ENCODE results near the gene SLC35F4. TPM values are rescaled to one million over a fixed set of nuclear protein-coding genes. Genes with fewer than 3 reads are reported as not detected.
"Not testable (repeated sequence)": the region's sequence is repeated elsewhere in the genome, so short reads cannot be mapped to it uniquely, and the experiment has no call there.

Gene SLC35F4
- total RNA-seq, 1 donor from 2014 or later, result not detected

DNA sequence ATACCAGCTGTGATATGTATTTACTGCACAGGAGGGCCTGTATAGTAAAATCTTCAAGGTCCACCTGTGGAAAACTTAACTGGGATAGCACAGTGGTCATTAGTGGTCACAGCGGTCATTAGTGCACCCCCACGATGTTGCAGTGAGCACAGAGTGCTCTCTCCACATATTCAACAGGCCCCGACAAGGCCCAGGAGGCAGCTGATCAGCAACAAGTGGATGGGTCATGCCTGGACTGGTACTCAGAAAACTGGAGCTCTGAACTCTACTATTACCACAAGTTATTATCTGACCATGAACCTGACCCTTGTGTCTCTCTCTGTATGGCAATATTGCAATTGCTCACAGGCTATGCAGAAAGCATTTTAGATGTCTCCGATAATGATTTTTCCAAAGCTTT lies 129.5 kb downstream of the SLC35F4 start:
- TF ChIP-seq, protein P1, sequence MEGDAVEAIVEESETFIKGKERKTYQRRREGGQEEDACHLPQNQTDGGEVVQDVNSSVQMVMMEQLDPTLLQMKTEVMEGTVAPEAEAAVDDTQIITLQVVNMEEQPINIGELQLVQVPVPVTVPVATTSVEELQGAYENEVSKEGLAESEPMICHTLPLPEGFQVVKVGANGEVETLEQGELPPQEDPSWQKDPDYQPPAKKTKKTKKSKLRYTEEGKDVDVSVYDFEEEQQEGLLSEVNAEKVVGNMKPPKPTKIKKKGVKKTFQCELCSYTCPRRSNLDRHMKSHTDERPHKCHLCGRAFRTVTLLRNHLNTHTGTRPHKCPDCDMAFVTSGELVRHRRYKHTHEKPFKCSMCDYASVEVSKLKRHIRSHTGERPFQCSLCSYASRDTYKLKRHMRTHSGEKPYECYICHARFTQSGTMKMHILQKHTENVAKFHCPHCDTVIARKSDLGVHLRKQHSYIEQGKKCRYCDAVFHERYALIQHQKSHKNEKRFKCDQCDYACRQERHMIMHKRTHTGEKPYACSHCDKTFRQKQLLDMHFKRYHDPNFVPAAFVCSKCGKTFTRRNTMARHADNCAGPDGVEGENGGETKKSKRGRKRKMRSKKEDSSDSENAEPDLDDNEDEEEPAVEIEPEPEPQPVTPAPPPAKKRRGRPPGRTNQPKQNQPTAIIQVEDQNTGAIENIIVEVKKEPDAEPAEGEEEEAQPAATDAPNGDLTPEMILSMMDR (conservative IDR thresholded peaks at IDR 0.05; ENCODE audit: low read depth, low read length), result no peak

DNA sequence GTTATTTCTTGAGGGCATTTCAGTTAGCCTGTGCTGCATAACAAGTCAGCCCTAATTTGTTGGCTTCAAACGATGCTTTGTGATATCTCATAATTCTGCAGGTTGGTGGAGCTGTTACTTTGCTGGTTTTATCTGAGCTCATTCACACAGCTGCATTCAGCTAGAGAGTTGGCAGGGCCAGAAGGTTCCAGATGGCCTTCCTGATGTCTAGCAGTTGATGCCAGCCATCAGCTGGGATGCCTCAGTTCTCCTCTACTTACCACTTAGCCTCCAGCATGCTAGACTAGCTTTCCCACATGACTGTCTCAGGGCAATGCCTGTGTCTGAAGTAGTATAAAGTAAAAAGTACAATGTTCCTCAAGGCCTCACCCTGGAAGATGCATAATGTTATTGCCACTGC lies 130.6 kb downstream of the SLC35F4 start:
- H3K4me3 ChIP-seq (ENCODE audit: low read depth, low read length), result no peak overlapping the region
- TF ChIP-seq, protein P1 (conservative IDR thresholded peaks at IDR 0.05; ENCODE audit: low read depth, low read length), result no peak
- no peak for DNase-seq (ENCODE audit: low read depth)

More for the DNA sequence above, 129.5 kb downstream of the SLC35F4 start:
- DNase-seq (ENCODE audit: low read depth), result no peak
- no peak overlapping the region for H3K4me3 ChIP-seq (ENCODE audit: low read depth, low read length)

DNA sequence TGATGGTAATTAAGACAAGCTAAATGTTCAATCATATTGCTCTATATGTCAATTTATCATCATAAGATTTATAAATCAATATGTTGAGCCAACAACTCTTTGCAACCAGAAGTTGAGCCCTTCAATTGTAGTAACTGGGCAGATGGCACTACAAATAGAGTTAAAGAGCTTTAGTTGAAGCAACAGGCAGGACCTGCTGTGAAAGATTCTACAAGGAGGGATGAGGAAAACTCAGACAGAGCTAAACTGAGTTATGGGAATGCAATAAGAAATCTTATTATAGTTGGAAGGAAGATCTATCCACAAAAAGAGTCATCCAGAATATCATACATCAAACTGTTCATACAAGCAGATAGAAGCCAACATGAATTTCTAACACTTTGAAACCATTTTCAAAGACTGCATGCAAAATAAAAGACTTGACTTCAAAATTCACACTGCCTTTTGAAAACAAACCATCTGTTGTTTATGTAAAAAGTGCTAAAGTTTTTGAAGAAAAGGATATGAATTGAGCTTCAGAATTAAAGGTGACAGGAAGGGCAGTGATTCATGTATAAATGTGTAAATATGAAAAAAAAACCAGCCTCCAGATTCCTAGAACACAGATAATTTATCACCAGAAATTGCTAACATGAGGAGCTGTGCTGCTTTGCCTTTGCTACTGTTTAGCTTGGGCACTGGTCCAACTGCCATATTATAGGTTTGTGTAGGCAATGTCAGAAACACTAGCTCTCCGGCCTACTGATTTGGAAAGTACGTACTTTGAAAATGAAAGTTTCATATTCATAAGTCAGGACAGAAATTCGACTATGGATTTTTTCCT lies 133.2 kb downstream of the SLC35F4 start:
- H3K4me3 ChIP-seq (ENCODE audit: low read depth, low read length), result no peak overlapping the region
- DNase-seq (ENCODE audit: low read depth), result no peak
- TF ChIP-seq, protein P1 (conservative IDR thresholded peaks at IDR 0.05; ENCODE audit: low read depth, low read length), result no peak

DNA sequence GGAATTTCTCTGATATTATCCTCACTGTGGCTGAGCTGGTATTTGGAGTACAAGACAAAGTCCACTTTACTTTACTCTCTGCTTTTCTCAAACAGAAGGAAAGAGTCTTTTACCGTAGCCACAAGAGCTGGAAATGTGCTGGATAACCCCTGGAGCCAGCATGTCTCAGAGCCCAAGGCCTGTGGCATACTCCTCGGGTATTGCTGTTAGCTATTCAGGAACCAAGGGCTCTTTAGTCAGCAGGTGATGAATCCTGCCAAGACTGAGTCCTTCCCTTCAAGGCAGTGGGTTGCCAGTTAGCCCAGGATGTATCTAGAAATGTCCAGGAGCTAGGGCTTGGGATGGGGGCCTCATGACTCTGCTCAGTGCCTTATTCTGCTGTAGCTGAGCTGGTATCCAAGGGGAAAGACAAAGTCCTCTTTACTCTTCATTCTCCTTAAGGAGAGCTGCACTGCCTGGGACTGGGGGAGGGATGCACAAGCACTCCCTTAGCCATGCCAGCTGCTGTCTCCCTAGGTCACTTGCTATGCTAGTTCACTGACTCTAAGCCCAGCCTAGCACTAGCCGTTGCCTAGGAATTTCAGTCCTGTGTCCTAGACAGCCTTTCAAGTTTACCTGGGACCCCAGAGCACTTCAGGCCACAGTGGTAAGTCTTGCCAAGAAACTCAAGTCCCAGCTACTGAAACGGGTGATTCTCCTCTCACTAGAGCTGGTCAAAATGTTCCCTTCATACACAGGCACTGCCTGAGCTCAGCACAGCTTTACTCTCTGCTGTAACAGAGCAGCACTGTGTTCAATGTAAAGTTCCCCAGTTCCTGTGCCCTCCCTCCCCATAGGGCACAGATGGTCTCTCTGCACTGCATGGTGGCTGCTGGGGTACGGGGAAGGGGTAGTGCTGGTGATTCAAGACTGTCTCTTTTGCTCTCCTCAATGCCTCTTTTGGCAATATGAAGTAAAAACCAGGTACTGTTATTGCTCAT lies 136.4 kb downstream of the SLC35F4 start:
- TF ChIP-seq, protein P1 (conservative IDR thresholded peaks at IDR 0.05; ENCODE audit: low read depth, low read length), result no peak
- H3K4me3 ChIP-seq (ENCODE audit: low read depth, low read length), result no peak overlapping the region
- DNase-seq (ENCODE audit: low read depth), result no peak

DNA sequence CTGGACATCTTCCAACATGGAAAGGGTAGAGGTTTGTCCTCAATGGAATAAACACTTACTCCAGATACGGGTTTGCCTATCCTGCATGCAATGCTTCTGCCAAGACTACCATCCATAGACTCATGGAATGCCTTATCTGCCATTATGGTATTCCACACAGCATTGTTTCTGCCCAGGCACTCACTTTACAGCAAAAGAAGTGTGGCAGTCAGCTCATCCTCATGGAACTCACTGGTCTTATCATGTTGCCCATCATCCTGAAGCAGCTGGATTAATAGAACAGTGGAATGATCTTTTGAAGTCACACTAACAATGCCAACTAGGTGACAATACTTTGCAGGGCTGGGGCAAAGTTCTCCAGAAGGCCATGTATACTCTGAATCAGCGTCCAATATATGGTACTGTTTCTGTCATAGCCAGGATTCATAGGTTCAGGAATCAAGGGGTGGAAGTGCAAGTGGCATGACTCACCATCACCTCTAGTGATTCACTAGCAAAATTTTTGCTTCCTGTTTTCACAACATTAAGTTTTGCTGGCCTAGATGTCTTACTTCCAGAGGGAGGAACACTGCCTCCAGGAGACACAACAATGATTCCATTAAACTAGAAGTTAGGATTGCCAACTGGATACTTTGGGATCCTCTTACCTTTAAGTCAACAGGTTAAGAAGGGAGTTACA lies 140.4 kb downstream of the SLC35F4 start:
- H3K4me3 ChIP-seq (ENCODE audit: low read depth, low read length), result no peak overlapping the region
- DNase-seq (ENCODE audit: low read depth), result peak; percentile 79

DNA sequence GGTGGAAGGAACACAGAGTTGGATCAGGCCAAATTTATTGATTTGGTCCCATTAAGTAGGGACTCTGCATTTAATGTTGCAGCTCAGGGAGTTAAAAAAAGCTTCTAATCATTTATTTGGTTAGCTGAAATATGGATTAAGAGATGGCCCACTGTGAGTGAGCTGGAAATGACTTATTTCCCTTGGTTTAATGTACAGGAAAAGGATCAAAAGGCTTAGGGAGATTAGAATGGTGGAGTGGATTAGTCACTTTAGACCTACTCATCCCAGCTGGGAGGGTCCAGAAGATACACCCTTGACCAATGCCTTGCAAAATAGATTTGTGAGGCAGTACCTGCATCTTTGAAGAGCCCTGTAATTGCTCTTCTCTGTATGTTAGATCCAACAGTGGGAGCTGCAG lies 143.8 kb downstream of the SLC35F4 start:
- DNase-seq (ENCODE audit: low read depth); H3K4me3 ChIP-seq (ENCODE audit: low read depth, low read length): not testable (repeated sequence)

More for the DNA sequence above, 140.4 kb downstream of the SLC35F4 start:
- TF ChIP-seq, protein P1 (conservative IDR thresholded peaks at IDR 0.05; ENCODE audit: low read depth, low read length), result peak; percentile 9
